ENCODE data around the gene SNX19. TPM values are rescaled to one million over a fixed set of nuclear protein-coding genes. Genes with fewer than 3 reads are reported as not detected.

Gene SNX19
- total RNA-seq: 100 to 1,000 TPM; 119 to 164 (median 145) TPM

GRCh38 chr11:130916238-130916855 lies at the start of gene SNX19:
Gene SNX19 (minus strand): TSS chr11:130916479. CDS start chr11:130915939, 540 bp downstream.
- Histone ChIP-seq H3K27me3 (no peaks in the 10 kb centered on the region), H3K9me3 (no peaks in the 10 kb centered on the region), H3K4me3 (peak within 1 kb of the TSS; percentile 76 to 100 (median 79)), H3K27ac (peak within 1 kb of the TSS; percentile 83 to 89 (median 85)), H3K4me1 (peaks cover 0 to 25% (median 0%) of the 10 kb centered on the region in 4 donors), H3K36me3 (peaks cover 0 to 11% (median 0%) of the 10 kb centered on the region in 3 donors)
- peak; percentile 90 to 91 for TF ChIP-seq POLR2A (IDR thresholded peaks at IDR 0.05)
- peak; percentile 91 to 99 (median 96) for TF ChIP-seq CTCF (IDR thresholded peaks at IDR 0.05)
- peak; percentile 81 to 96 (median 96) for DNase-seq

DNA sequence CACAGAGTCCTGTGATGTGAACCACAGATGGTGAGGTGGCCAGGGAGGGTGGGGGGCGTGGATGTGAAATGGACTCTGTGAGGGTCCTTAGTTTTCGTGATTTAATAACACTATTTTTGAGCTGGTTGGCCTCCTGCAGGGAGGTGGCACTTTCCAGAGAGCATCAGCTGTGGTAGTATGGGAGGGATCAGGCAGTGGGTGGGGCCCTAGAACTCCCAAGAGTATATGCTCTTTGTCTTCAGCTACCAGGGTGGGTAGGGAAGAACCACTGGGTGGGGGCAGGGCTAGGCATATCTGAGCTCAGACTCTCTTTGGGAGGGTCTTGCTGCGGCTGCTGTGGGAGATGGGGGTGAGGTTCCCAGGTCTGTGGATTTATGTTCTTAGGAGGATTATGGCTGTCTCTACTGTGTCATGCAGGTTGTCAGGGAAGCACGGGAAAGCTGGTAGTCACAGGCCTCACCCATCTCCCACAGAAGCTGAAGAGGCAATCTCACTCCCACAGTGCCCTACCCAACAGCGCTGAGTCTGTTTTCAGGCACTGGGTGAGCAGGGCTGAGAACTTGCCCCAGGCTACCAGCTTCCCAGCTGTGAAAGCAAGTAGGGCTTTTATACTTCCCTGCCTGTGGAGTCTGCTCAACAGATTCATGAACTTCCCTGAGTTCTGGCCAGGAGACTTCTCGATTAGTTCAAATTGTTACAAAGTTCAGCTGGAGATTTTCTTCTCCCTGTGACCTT lies 47.9 kb upstream of the SNX19 start:
- Histone ChIP-seq H3K27me3 (no peaks in the 10 kb centered on the region), H3K27ac (no peak overlapping the region), H3K36me3 (no peaks in the 10 kb centered on the region), H3K9me3 (no peaks in the 10 kb centered on the region), H3K4me1 (no peaks in the 10 kb centered on the region), H3K4me3 (no peak overlapping the region)
- TF ChIP-seq POLR2A (IDR thresholded peaks at IDR 0.05) (no peak), CTCF (IDR thresholded peaks at IDR 0.05) (no peak)
- DNase-seq: no peak

- H3K36me3 ChIP-seq: no peaks in the 10 kb centered on the region
- no peak for TF ChIP-seq CTCF (IDR thresholded peaks at IDR 0.05)
- TF ChIP-seq POLR2A (IDR thresholded peaks at IDR 0.05): no peak
- DNase-seq: no peak
- H3K27me3 ChIP-seq: no peaks in the 10 kb centered on the region
- no peak overlapping the region for H3K27ac ChIP-seq
- H3K9me3 ChIP-seq: no peaks in the 10 kb centered on the region
- no peaks in the 10 kb centered on the region for H3K4me1 ChIP-seq
- no peak overlapping the region for H3K4me3 ChIP-seq
These were observed 31.6 kb upstream of the SNX19 start for GRCh38 chr11:130947889-130948288.

DNA sequence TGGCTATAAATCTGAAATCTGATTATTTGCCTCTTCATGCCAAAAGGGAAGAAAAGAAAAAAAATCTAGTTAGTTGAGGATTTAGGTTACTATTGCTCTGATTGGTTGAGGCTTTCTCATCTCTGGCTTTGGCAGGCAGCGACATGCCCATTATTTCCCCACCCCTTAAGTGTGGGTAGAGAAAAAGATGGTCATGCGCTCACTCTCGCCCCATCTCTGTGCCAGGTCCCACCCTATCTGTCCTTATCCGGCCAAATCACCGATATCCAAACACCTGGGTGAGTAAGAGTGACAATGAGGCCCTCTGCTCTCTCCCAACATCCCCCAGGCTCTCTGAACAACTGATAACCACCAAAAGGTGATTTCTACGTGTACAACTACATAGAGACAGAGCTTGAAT lies 31.2 kb upstream of the SNX19 start:
- TF ChIP-seq CTCF (IDR thresholded peaks at IDR 0.05) (no peak), POLR2A (IDR thresholded peaks at IDR 0.05) (no peak)

GRCh38 chr11:130947058-130947457 lies 30.8 kb upstream of the SNX19 start:
- TF ChIP-seq POLR2A (IDR thresholded peaks at IDR 0.05) (no peak), CTCF (IDR thresholded peaks at IDR 0.05) (no peak)
- no peaks in the 10 kb centered on the region for H3K4me1 ChIP-seq

More for the DNA sequence above, 31.2 kb upstream of the SNX19 start:
- H3K27ac ChIP-seq: no peak overlapping the region
- no peaks in the 10 kb centered on the region for H3K27me3 ChIP-seq
- no peaks in the 10 kb centered on the region for H3K36me3 ChIP-seq
- no peak for DNase-seq
- H3K9me3 ChIP-seq: no peaks in the 10 kb centered on the region
- no peak overlapping the region for H3K4me3 ChIP-seq
- no peaks in the 10 kb centered on the region for H3K4me1 ChIP-seq

More at GRCh38 chr11:130947058-130947457, 30.8 kb upstream of the SNX19 start:
- Histone ChIP-seq H3K9me3 (no peaks in the 10 kb centered on the region), H3K27ac (no peak overlapping the region), H3K27me3 (no peaks in the 10 kb centered on the region), H3K36me3 (no peaks in the 10 kb centered on the region), H3K4me3 (no peak overlapping the region)
- no peak for DNase-seq

All from Peyer's patch (tissue), 4 donors.